ENCODE measurements around the gene NPHS1. TPM values are rescaled to one million over a fixed set of nuclear protein-coding genes. Genes with fewer than 3 reads are reported as not detected.
A peak's percentile ranks its signal among the peaks of the same experiment; 100 is the strongest.
"Not testable (repeated sequence)": the region's sequence is repeated elsewhere in the genome, so short reads cannot be mapped to it uniquely, and the experiment has no call there.

The NPHS1 gene
- polyA plus RNA-seq, 3 donors: not detected

GRCh38 chr19:35842666-35843272 lies 9.5 kb downstream of the NPHS1 start:
- Histone ChIP-seq H3K27me3 (ENCODE audit: control insufficient read depth in 2 of 2, insufficient read depth in 2 of 2, low read length in 2 of 2) (peaks cover 28 to 44% of the 10 kb centered on the region in 2 donors), H3K9ac (ENCODE audit: insufficient read depth, low read length, poor library complexity, severe bottlenecking) (no peak overlapping the region), H3K36me3 (replicated peaks in 1 of 2; ENCODE audit: control insufficient read depth in 1 of 2, insufficient read depth in 2 of 2, low read length in 2 of 2) (no peaks in the 10 kb centered on the region), H3K4me2 (replicated peaks; ENCODE audit: extremely low read depth, low read length, poor library complexity, severe bottlenecking) (no peak overlapping the region), H3K4me1 (ENCODE audit: control insufficient read depth in 1 of 2, insufficient read depth in 2 of 2, low read length in 2 of 2) (peaks cover 9 to 11% of the 10 kb centered on the region in 2 donors), H4K20me1 (ENCODE audit: insufficient read depth, low read length) (no peaks in the 10 kb centered on the region), H3K79me2 (ENCODE audit: insufficient read depth, low read length) (no peaks in the 10 kb centered on the region), H3K27ac (ENCODE audit: low read depth in 1 of 2, low read length in 2 of 2) (no peak overlapping the region), H2AFZ (ENCODE audit: insufficient read depth, low read depth, low read length, poor library complexity, severe bottlenecking) (no peak overlapping the region), H3K9me3 (replicated peaks in 1 of 2; ENCODE audit: control insufficient read depth in 1 of 2, insufficient read depth in 1 of 2, low read length in 2 of 2) (peaks cover 13 to 28% of the 10 kb centered on the region in 2 donors), H3K4me3 (replicated peaks in 1 of 3; ENCODE audit: low read depth in 2 of 3, low read length in 3 of 3) (no peak overlapping the region)
- intact Hi-C loops (cut with micrococcal nuclease): no loop called here
- H3K4me3 Mint-ChIP-seq: peak overlapping the region in 1 of 2 donors; percentile 57
- DNase-seq: no peak
- H3K36me3 Mint-ChIP-seq: peaks cover 4 to 5% of the 10 kb centered on the region in 2 donors
- WGBS (ENCODE audit: insufficient coverage): 95% methylated on average over 4 of the region's 4 CpGs
- H3K9me3 Mint-ChIP-seq: peaks cover 0 to 33% (median 18%) of the 10 kb centered on the region in 7 donors
- TF ChIP-seq CTCF (IDR thresholded peaks at IDR 0.05): no peak
- peaks cover 47 to 57% (median 50%) of the 10 kb centered on the region in 3 donors for H3K27me3 Mint-ChIP-seq (ENCODE audit: low read depth in 3 of 3)
- H3K27ac Mint-ChIP-seq: no peak overlapping the region
- peaks cover 18% of the 10 kb centered on the region for H3K4me1 Mint-ChIP-seq

GRCh38 chr19:35841961-35842595 lies 10.2 kb downstream of the NPHS1 start:
- TF ChIP-seq CTCF (IDR thresholded peaks at IDR 0.05): no peak
- peaks cover 44 to 54% (median 47%) of the 10 kb centered on the region in 3 donors for H3K27me3 Mint-ChIP-seq (ENCODE audit: low read depth in 3 of 3)
- no peaks in the 10 kb centered on the region for H3K79me2 ChIP-seq (ENCODE audit: insufficient read depth, low read length)
- H3K27ac ChIP-seq (ENCODE audit: low read depth in 1 of 2, low read length in 2 of 2): no peak overlapping the region
- H3K27ac Mint-ChIP-seq: no peak overlapping the region
- no peaks in the 10 kb centered on the region for H3K36me3 ChIP-seq (replicated peaks in 1 of 2; ENCODE audit: control insufficient read depth in 1 of 2, insufficient read depth in 2 of 2, low read length in 2 of 2)
- no peaks in the 10 kb centered on the region for H4K20me1 ChIP-seq (ENCODE audit: insufficient read depth, low read length)
- peaks cover 4 to 5% of the 10 kb centered on the region in 2 donors for H3K36me3 Mint-ChIP-seq
- H3K9ac ChIP-seq (ENCODE audit: insufficient read depth, low read length, poor library complexity, severe bottlenecking): no peak overlapping the region
- DNase-seq: no peak
- H3K4me1 Mint-ChIP-seq: peaks cover 18% of the 10 kb centered on the region
- no peak overlapping the region for H3K4me2 ChIP-seq (replicated peaks; ENCODE audit: extremely low read depth, low read length, poor library complexity, severe bottlenecking)
- peaks cover 9 to 11% of the 10 kb centered on the region in 2 donors for H3K4me1 ChIP-seq (ENCODE audit: control insufficient read depth in 1 of 2, insufficient read depth in 2 of 2, low read length in 2 of 2)
- WGBS (ENCODE audit: insufficient coverage): 95% methylated on average over 13 of the region's 13 CpGs
- H3K9me3 Mint-ChIP-seq: peaks cover 0 to 33% (median 18%) of the 10 kb centered on the region in 7 donors
- no peak overlapping the region for H3K4me3 ChIP-seq (replicated peaks in 1 of 3; ENCODE audit: low read depth in 2 of 3, low read length in 3 of 3)
- intact Hi-C loops (cut with micrococcal nuclease): no loop called here
- H3K4me3 Mint-ChIP-seq: no peak overlapping the region
- no peak overlapping the region for H2AFZ ChIP-seq (ENCODE audit: insufficient read depth, low read depth, low read length, poor library complexity, severe bottlenecking)
- H3K27me3 ChIP-seq (ENCODE audit: control insufficient read depth in 2 of 2, insufficient read depth in 2 of 2, low read length in 2 of 2): peaks cover 28 to 39% of the 10 kb centered on the region in 2 donors
- peaks cover 13 to 28% of the 10 kb centered on the region in 2 donors for H3K9me3 ChIP-seq (replicated peaks in 1 of 2; ENCODE audit: control insufficient read depth in 1 of 2, insufficient read depth in 1 of 2, low read length in 2 of 2)

DNA sequence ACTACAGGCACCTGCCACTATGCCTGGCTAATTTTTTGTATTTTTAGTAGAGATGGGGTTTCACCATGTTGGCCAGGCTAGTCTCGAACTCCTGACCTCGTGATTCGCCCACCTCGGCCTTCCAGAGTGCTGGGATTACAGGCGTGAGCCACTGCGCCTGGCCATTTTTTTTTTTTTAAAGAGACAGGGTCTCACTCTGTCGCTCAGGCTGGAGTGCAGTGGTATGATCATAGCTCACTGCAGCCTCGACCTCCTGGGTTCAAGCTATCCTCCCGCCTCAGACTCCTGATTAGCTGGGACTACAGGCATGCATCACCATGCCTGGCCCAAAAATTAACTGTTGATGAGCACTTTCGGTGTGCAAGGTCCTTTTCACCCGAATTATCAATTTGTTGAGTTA lies 16.2 kb downstream of the NPHS1 start:
- H3K79me2 ChIP-seq (ENCODE audit: insufficient read depth, low read length); H3K36me3 Mint-ChIP-seq; H3K4me3 ChIP-seq (replicated peaks in 1 of 3; ENCODE audit: low read depth in 2 of 3, low read length in 3 of 3); H3K9ac ChIP-seq (ENCODE audit: insufficient read depth, low read length, poor library complexity, severe bottlenecking); H3K4me3 Mint-ChIP-seq; intact Hi-C loops (cut with micrococcal nuclease); H4K20me1 ChIP-seq (ENCODE audit: insufficient read depth, low read length); H3K27me3 ChIP-seq (ENCODE audit: control insufficient read depth in 2 of 2, insufficient read depth in 2 of 2, low read length in 2 of 2); DNase-seq; H3K27ac ChIP-seq (ENCODE audit: low read depth in 1 of 2, low read length in 2 of 2); H3K27ac Mint-ChIP-seq; H3K4me1 Mint-ChIP-seq; H3K4me1 ChIP-seq (ENCODE audit: control insufficient read depth in 1 of 2, insufficient read depth in 2 of 2, low read length in 2 of 2); H2AFZ ChIP-seq (ENCODE audit: insufficient read depth, low read depth, low read length, poor library complexity, severe bottlenecking); H3K4me2 ChIP-seq (replicated peaks; ENCODE audit: extremely low read depth, low read length, poor library complexity, severe bottlenecking); H3K36me3 ChIP-seq (replicated peaks in 1 of 2; ENCODE audit: control insufficient read depth in 1 of 2, insufficient read depth in 2 of 2, low read length in 2 of 2): not testable (repeated sequence)
- peaks cover 6 to 13% of the 10 kb centered on the region in 2 donors for H3K9me3 ChIP-seq (replicated peaks in 1 of 2; ENCODE audit: control insufficient read depth in 1 of 2, insufficient read depth in 1 of 2, low read length in 2 of 2)
- peaks cover 5 to 20% (median 16%) of the 10 kb centered on the region in 3 donors for H3K27me3 Mint-ChIP-seq (ENCODE audit: low read depth in 3 of 3)
- 73% methylated on average over 11 of the region's 11 CpGs for WGBS (ENCODE audit: insufficient coverage)
- H3K9me3 Mint-ChIP-seq: peaks cover 0 to 16% (median 4%) of the 10 kb centered on the region in 7 donors
